H7 (cell line): Measurements from ENCODE around the gene TRIM6. TPM values are rescaled to one million over a fixed set of nuclear protein-coding genes. Genes with fewer than 3 reads are reported as not detected.
"Not testable (repeated sequence)": the region's sequence is repeated elsewhere in the genome, so short reads cannot be mapped to it uniquely, and the experiment has no call there.

ENCODE experiments used
- DNase-seq: peaks from one replicate; pipeline ENCODE4 v3.0.0; 2012
- H3K27me3 ChIP-seq: 2 replicates; pipeline ENCODE4 v1.6.0; 2011; ENCODE audit warnings: mild to moderate bottlenecking, low read length; ENCODE audit not compliant: control insufficient read depth, insufficient read depth
- H3K36me3 ChIP-seq: replicated peaks from 2 replicates; pipeline ENCODE4 v1.5.1; 2011; ENCODE audit warnings: low read length; ENCODE audit not compliant: control insufficient read depth, insufficient read depth
- H3K4me3 ChIP-seq: 2 replicates; pipeline ENCODE4 v1.5.1; 2011; ENCODE audit warnings: low read depth, mild to moderate bottlenecking, control low read depth, low read length, moderate library complexity; ENCODE audit not compliant: insufficient read depth
- total RNA-seq: library from RNA; depleted of rRNA; stranded (reverse); fragments of >200 nt; shearing (Covaris generic); gene quantifications from 2 replicates; pipeline ENCODE4 v1.2.3, GENCODE V29; 2014

Gene TRIM6
- total RNA-seq, 1 experiment from 2014 or later = 27.4 TPM

- H3K36me3 ChIP-seq = no peaks in the 10 kb centered on the region
- no peak for DNase-seq
- no peak overlapping the region for H3K4me3 ChIP-seq
- H3K27me3 ChIP-seq = no peaks in the 10 kb centered on the region
Measured at GRCh38 chr11:5621580-5621979, 25.1 kb downstream of the TRIM6 start.

GRCh38 chr11:5622802-5623201, 26.4 kb downstream of the TRIM6 start:
- DNase-seq = no peak
- H3K27me3 ChIP-seq = no peaks in the 10 kb centered on the region
- H3K36me3 ChIP-seq = no peaks in the 10 kb centered on the region

GRCh38 chr11:5624489-5625279, 28.2 kb downstream of the TRIM6 start, which contains the start of gene TRIM34:
Gene TRIM34, plus strand, starts transcription at chr11:5625001. Its CDS starts 7,331 bp downstream, at chr11:5632332.
- no peaks in the 10 kb centered on the region for H3K27me3 ChIP-seq
- H3K36me3 ChIP-seq = no peaks in the 10 kb centered on the region
- peak; percentile 75 for DNase-seq
- peak within 1 kb of the TSS; percentile 6; the same call in 1 of the 2 replicates for H3K4me3 ChIP-seq

More at GRCh38 chr11:5622802-5623201, 26.4 kb downstream of the TRIM6 start:
- no peak overlapping the region for H3K4me3 ChIP-seq

- no peak for DNase-seq
- H3K4me3 ChIP-seq = no peak overlapping the region
- no peaks in the 10 kb centered on the region for H3K27me3 ChIP-seq
- H3K36me3 ChIP-seq = no peaks in the 10 kb centered on the region
Measured at GRCh38 chr11:5625281-5625680, 28.8 kb downstream of the TRIM6 start.

- Histone ChIP-seq H3K27me3 (no peaks in the 10 kb centered on the region), H3K36me3 (no peaks in the 10 kb centered on the region), H3K4me3 (no peak overlapping the region)
- DNase-seq = no peak
Measured at GRCh38 chr11:5626196-5626595, 29.8 kb downstream of the TRIM6 start.

GRCh38 chr11:5631417-5631816, 35.0 kb downstream of the TRIM6 start:
- Histone ChIP-seq H3K27me3 (no peaks in the 10 kb centered on the region), H3K36me3 (no peaks in the 10 kb centered on the region), H3K4me3 (no peak overlapping the region)
- no peak for DNase-seq

- Histone ChIP-seq H3K27me3 (no peaks in the 10 kb centered on the region), H3K4me3 (no peak overlapping the region), H3K36me3 (no peaks in the 10 kb centered on the region)
- DNase-seq = no peak
Measured at GRCh38 chr11:5631969-5632635, 35.7 kb downstream of the TRIM6 start.

GRCh38 chr11:5639953-5640352, 43.5 kb downstream of the TRIM6 start:
- Histone ChIP-seq H3K27me3 (no peaks in the 10 kb centered on the region), H3K4me3 (no peak overlapping the region), H3K36me3 (no peaks in the 10 kb centered on the region)
- no peak for DNase-seq

GRCh38 chr11:5643585-5643984, 47.1 kb downstream of the TRIM6 start:
- DNase-seq = no peak
- Histone ChIP-seq H3K27me3 (no peaks in the 10 kb centered on the region), H3K4me3 (no peak overlapping the region), H3K36me3 (no peaks in the 10 kb centered on the region)

GRCh38 chr11:5646139-5646538, 49.7 kb downstream of the TRIM6 start:
- Histone ChIP-seq H3K4me3 (no peak overlapping the region), H3K36me3 (no peaks in the 10 kb centered on the region), H3K27me3 (no peaks in the 10 kb centered on the region)
- DNase-seq = no peak

GRCh38 chr11:5655474-5655873, 59.0 kb downstream of the TRIM6 start:
- DNase-seq = no peak
- Histone ChIP-seq H3K36me3 (no peaks in the 10 kb centered on the region), H3K4me3 (no peak overlapping the region), H3K27me3 (no peaks in the 10 kb centered on the region)

GRCh38 chr11:5656956-5657355, 60.5 kb downstream of the TRIM6 start:
- not testable (repeated sequence) for H3K27me3 ChIP-seq, H3K36me3 ChIP-seq, H3K4me3 ChIP-seq, DNase-seq

GRCh38 chr11:5658318-5658717, 61.9 kb downstream of the TRIM6 start:
- H3K4me3 ChIP-seq = no peak overlapping the region
- H3K27me3 ChIP-seq = no peaks in the 10 kb centered on the region
- H3K36me3 ChIP-seq = no peaks in the 10 kb centered on the region
- DNase-seq = no peak
